ENCODE data around the gene GPC6.
"Not testable (repeated sequence)": the region's sequence is repeated elsewhere in the genome, so short reads cannot be mapped to it uniquely, and the experiment has no call there.

The GPC6 gene

DNA sequence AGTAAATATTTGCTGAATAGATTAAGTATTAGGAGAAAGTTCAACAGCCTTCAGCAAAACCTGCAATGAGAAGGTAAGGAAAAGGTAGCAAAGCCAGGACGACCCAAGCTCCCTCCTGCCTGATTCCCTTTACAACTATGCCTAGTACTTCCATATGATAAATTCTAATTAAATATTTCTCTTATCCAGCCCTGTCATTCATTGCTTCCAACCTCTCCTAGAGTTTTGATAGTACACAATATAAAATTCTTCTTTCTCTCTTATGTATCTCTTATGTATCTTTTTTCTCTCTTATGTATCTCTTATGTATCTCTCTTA is 1065.7 kb downstream of the GPC6 start:
- no peak overlapping the region for H3K4me3 ChIP-seq (ENCODE audit: low read depth, low read length)
- TF ChIP-seq, protein P1, sequence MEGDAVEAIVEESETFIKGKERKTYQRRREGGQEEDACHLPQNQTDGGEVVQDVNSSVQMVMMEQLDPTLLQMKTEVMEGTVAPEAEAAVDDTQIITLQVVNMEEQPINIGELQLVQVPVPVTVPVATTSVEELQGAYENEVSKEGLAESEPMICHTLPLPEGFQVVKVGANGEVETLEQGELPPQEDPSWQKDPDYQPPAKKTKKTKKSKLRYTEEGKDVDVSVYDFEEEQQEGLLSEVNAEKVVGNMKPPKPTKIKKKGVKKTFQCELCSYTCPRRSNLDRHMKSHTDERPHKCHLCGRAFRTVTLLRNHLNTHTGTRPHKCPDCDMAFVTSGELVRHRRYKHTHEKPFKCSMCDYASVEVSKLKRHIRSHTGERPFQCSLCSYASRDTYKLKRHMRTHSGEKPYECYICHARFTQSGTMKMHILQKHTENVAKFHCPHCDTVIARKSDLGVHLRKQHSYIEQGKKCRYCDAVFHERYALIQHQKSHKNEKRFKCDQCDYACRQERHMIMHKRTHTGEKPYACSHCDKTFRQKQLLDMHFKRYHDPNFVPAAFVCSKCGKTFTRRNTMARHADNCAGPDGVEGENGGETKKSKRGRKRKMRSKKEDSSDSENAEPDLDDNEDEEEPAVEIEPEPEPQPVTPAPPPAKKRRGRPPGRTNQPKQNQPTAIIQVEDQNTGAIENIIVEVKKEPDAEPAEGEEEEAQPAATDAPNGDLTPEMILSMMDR (IDR thresholded peaks at IDR 0.05; ENCODE audit: low read depth, low read length, missing control alignments) = no peak
- DNase-seq (ENCODE audit: low read depth) = no peak

DNA sequence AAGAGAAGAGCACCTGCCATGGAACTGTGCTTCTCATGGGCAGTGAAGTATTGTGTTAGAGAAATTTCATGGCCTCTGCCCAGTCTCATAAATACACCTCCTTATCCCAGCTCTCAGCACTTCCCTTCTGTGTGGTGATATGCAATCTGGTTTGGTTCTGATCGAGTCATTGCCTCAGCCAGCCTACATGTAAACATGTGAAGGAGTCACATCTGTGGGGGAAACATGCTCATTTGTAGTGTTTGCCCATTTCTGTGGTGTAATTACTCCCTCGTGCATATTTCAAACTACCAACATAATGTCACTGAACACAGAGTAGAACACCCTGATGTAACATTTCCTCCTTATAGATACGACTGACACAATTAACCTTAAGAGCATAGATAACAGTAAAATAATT is 1069.9 kb downstream of the GPC6 start:
- no peak overlapping the region for H3K4me3 ChIP-seq (ENCODE audit: low read depth, low read length)
- no peak for DNase-seq (ENCODE audit: low read depth)
- TF ChIP-seq, protein P1 (IDR thresholded peaks at IDR 0.05; ENCODE audit: low read depth, low read length, missing control alignments) = no peak

DNA sequence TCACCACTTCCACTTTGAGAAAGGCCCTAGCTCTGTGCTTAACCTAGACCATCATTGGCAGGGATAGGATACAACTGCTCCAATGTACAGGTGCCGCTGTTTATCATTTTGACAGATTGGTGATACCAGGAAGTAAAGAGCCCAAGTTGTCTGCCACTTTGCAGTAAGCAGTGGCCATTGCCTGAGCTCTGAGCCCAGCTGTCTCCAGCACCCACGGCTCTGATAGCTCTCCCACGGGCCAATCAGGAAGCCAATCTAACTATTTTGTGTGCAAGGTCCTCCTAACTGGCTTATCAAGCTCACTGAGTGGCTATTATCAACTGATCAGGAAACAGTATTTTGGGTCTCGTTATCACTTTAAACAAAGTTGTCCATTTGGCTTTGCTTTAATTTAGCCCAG is 1071.7 kb downstream of the GPC6 start:
- no peak for DNase-seq (ENCODE audit: low read depth)
- H3K4me3 ChIP-seq (ENCODE audit: low read depth, low read length) = no peak overlapping the region
- TF ChIP-seq, protein P1 (IDR thresholded peaks at IDR 0.05; ENCODE audit: low read depth, low read length, missing control alignments) = no peak

DNA sequence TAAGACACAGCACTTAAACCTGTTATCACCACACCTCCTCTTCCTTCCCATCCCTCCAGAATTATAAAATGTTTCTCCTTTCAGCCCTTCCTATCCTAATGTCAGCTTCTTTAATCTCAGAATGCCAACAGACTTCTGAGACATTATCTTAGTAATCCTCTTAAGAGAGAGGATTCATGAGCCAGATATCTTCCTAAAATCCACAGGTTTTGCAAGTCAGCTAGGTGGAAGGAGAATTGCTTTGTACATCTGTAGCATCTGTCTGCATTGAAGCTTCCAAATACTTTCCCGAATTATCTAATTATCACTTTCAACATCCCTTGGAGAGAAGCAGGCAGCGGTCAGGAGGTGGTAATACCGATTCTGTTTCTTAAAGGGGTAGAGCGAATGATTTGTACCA is 1073.8 kb downstream of the GPC6 start:
- no peak for DNase-seq (ENCODE audit: low read depth)
- H3K4me3 ChIP-seq (ENCODE audit: low read depth, low read length) = no peak overlapping the region
- TF ChIP-seq, protein P1 (IDR thresholded peaks at IDR 0.05; ENCODE audit: low read depth, low read length, missing control alignments) = no peak

DNA sequence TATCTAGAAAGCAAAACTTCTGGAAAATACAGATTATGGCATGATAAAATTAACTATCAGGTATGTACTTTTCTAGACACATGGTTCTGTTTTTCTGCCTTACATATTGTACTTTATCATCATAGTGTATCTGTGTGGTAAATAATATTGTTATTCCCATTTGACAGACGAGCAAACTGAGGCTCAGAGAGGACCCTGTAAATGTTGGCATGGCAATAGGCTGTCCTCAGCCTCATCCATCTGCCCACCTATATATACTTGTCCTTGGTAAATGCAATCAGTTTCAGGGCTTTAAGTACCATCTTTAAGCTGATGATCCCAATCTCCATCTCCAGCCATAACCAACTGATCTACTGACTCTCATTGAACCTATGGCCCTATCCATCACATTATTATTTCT is 1074.9 kb downstream of the GPC6 start:
- TF ChIP-seq, protein P1 (IDR thresholded peaks at IDR 0.05; ENCODE audit: low read depth, low read length, missing control alignments) = no peak
- H3K4me3 ChIP-seq (ENCODE audit: low read depth, low read length) = no peak overlapping the region
- no peak for DNase-seq (ENCODE audit: low read depth)

DNA sequence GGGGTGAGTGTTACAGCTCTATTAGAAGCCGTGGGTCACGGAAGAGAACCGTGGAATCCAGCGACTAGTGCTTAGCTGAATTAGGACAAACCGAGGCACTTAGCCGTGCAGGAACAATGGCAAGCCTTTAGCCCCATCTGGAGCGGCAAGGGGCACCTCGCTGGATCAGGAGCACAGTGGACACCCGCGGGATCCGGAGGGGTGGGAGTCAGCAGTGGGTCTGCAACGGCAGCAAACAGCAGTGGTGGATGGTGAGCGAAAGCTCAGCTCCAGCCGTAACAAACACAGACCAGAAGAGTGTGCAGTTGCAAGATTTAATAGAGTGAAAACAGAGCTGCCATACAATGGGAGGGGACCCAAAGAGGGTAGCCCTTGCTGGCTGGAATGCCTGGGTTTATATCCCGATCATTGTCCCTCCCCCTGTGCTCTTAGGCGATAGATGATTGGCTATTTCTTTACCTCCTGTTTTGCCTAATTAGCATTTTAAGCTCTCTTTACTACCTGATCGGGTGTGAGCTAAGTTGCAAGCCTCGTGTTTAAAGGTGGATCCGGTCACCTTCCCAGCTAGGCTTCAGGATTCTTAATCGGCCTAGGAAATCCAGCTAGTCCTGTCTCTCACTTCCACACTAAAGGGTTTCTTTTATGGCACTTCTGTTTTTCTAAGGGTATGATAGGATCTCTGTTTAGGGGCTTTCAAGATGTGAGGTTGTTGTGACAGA is 1076.4 kb downstream of the GPC6 start:
- DNase-seq (ENCODE audit: low read depth); H3K4me3 ChIP-seq (ENCODE audit: low read depth, low read length): not testable (repeated sequence)

DNA sequence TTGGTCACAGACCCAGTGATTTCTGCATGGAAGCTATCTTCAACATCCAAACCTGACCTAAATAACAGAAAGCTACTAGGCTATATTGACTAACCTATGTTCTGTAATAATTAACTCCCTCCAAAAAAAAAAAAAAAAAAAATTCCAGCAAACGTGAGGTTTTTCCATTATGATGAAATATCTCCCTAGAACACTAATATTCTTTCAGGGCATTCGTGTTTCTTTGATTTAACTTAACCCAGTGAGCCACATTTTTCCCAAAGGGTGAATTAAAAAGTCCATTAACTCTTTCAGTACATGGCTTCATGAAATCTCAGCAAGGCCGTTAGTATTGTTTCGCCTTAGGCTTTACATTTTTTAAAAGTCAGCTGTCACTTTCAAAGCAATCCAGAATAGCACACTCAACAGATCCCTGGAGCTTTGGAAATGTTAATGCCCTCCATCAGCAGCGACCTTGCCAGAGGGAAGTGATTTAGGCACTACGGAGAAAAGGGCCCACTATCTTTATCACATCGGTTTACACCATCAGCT is 1077.1 kb downstream of the GPC6 start:
- DNase-seq (ENCODE audit: low read depth) = no peak
- TF ChIP-seq, protein P1 (IDR thresholded peaks at IDR 0.05; ENCODE audit: low read depth, low read length, missing control alignments) = no peak
- no peak overlapping the region for H3K4me3 ChIP-seq (ENCODE audit: low read depth, low read length)

All from GM12864 (cell line).